NB4 (cell line): Measurements from ENCODE around the gene GIT2.

Source experiments
- CTCF ChIP-seq: IDR thresholded peaks from one replicate; pipeline ENCODE4 v1.5.1; 2012; ENCODE audit warnings: low read depth, low read length
- MAX ChIP-seq: IDR thresholded peaks from 2 replicates; pipeline ENCODE4 v1.6.1; 2011; ENCODE audit warnings: low read depth, low read length
- POLR2A ChIP-seq: IDR thresholded peaks from 2 replicates; pipeline ENCODE4 v1.6.1; 2011; ENCODE audit warnings: mild to moderate bottlenecking; ENCODE audit not compliant: insufficient read length; ENCODE audit errors: extremely low read depth

- TF ChIP-seq CTCF (no peak), POLR2A (no peak), MAX (no peak)
These were observed 43.3 kb downstream of the GIT2 start for GRCh38 chr12:109952873-109953272.
